ENCODE data around the gene PRKCH.

Gene PRKCH

GRCh38 chr14:61512026-61512834 lies 190.9 kb downstream of the PRKCH start:
- DNase-seq (ENCODE audit: low read depth, low spot score): no peak

DNA sequence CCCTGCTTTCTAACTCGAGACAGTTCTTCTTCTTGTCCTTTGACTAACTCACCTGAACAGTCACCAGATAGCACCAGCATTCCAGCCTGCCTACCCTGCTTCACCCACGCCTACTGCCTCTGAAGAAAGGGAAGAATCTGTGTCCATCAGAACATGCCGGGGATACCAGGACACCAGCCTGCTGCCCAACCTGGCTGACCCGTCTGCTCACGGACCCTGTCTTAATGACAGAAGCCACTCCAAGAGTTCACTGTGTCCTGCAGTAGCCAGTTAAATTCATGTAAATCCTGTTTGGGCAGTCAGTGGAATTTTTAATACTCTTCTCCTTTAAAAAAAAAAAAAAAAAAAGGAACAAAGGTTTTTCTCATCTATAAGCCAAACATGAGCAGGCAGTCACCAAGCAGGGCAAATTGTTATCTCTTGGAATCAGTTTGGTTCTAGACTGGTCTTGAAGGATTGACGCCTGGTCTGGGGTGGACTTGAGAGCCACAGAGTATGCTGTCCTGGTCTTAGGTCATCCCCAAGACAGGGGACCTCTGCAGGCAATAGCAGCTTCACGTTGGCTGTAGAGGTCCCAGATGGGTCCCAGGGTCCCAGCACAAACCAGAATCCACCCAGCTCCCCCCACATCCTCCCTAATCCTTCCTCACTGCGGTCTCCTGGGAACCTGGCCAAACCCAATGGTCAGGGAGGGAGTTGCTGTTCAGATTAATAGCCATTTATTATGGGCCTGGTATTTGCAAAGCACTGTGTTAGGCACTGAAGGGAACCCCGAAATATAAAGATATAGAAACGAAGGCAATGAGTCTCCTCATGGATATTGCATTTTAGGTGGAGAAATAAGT lies 192.8 kb downstream of the PRKCH start:
- no peak for DNase-seq (ENCODE audit: low read depth, low spot score)

DNA sequence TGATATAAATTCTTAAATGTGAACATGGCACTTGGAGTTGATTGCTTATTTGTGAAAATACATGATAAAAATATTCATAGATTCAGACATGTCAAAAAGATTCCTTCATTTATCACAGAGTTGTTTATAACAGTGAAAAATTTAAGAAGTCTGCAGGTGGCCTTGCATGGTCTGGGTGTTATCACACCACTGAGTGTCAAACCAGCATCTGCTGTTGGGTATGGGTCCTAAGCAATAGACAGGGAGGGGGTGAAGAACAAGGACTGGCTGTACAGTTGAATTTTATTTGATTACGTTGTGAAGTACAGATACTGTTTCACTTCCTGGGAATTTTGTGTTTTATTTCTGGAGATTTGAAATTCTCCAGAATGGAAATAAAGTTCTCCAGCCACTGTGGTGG lies 193.5 kb downstream of the PRKCH start:
- DNase-seq (ENCODE audit: low read depth, low spot score): no peak

DNA sequence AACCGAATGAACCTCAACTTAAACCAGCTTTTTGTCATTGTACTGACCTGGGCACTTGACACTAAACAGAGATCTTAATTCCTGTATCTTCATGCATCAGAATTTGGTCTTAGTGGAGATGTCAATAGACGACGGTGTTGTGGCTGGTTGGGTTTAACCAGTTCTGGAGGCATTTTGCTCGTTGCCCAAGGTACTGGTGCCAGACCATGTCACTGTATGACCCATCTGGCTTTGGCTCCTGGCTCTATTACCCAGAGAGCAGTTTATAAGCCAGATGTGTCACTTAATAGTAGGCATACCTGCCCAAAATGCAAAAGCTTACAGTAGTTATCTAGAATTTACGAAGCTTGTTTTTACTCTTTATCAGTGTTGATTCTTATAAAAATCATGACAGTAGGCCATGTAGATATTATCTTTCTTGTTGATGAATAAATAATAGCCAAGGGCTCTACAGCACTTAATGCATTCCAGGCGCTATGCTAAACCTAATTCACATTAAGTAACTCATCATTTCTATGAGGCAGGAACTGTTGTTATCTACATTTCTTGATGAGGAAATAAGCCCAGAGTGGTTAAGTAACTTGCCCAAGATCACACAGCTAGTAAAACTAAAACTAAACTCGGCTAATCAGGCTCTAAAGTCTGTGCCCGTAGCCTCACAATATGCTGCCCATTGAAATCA lies 194.2 kb downstream of the PRKCH start:
- no peak for DNase-seq (ENCODE audit: low read depth, low spot score)

DNA sequence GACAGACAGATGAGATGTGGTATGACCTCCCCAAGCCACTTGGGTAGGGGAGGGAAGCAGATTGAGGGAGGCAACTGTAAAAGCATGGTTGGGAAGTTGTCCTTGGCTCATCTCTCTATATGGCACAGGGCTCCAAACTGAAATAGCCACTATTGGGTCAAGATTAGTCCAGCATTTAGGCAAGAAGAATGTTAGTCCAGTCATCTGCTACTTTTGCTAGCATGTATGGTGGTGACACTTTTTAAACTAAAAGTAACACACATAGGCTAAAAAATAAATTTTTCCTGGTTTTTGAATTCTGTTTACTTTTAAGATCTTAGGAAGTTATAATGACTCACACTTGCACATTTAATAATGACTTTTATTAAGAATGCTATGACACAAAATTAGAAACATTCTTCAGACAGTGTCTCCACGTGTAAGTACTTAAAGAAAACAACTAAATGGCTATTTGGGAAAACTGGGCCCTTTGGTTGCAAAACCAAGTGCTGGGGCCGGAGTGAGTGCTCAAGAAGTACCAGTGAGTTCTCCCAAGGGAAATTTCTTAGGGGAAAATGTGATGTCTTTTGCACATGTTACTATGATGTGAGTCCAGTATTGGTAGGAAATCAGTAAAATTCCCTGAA lies 194.9 kb downstream of the PRKCH start:
- no peak for DNase-seq (ENCODE audit: low read depth, low spot score)

DNA sequence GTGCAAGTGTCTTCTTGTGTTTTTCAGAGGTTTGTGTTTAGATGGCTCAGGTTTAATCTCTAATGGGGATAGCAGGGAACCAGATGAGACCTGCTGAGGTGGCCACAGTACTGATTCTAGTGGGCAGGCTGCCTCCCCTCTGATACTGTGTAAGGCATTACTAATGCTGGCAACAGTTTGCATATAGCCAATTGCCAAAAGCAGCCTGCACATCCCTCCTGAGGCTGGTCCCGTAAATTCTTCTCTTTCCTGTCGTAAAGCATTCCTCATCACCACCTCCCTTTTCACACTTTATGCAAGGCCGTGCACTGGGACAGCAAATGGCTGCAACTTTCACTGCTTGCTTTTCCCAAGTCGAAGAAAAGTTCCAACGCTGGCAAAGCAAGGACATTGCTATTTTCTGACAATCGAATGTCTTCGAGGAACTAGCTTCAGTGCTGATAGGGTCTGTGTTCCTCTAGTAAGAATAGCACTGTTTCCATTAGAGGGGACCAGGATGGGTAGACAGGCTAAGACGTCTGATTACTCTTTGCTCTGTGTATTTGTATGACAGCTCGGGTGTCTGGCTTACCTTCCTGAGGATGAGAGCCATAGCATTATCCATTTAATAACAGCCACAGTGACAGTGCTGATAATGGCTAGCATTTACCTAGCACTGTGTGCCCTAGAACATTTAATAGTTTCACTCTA lies 195.7 kb downstream of the PRKCH start:
- DNase-seq (ENCODE audit: low read depth, low spot score): no peak

GRCh38 chr14:61517911-61518384 lies 196.6 kb downstream of the PRKCH start:
- no peak for DNase-seq (ENCODE audit: low read depth, low spot score)

DNA sequence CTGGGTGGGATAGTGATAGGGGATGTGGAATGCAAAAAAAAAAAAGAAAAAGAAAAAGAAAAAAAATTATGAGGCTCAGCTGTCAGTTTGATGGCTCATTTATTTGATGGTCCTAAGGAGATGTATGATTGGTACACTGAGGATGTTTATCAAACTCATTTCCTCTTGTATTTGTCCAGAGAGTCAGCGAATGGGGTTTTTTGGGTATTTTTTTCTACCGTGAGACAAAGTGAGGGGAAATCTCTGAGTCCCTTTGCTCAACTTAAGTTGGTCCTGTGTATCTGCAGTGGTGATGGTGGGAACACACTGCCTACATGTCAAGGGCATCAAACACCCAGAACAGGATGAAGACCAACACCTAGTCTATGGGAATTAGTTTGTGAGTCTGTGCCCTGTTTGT lies 197.0 kb downstream of the PRKCH start:
- DNase-seq (ENCODE audit: low read depth, low spot score): no peak

DNA sequence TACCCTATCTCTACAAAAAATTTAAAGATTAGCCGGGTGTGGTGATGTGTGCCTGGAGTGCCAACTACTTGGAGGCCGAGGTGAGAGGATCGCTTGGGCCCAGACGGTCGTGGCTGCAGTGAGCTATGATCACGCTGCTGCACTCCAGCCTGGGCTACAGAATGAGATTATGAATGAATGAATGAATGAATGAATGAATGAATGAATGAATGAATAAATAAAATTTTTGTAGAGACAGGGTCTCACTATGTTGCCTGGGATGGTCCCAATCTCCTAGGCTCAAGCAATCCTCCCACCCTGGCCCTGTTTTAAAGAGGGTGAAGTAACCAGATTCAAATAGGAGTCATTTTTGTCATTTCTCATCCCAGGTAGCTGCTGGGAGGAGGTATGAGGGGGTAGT lies 197.7 kb downstream of the PRKCH start:
- no peak for DNase-seq (ENCODE audit: low read depth, low spot score)

- DNase-seq (ENCODE audit: low read depth, low spot score): no peak
These were observed 198.4 kb downstream of the PRKCH start for GRCh38 chr14:61519735-61520134.

DNA sequence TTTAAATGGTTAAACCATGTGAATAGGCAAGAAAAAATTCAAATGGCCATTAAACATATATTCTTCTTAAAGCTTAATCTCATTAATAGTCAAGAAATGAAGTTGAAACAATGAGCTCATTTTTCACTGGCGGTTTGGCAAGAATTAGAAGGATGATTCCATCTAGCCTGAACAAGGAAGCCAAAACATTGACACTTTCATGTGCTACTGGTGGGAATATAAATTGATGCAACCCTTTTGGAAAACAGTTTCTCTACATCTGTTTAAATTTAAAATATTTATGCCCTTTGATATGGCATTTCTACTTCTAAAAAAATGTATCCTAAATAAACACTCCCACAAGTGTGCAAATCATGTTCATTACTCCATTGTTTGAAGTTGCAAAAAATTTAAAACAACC lies 199.2 kb downstream of the PRKCH start:
- no peak for DNase-seq (ENCODE audit: low read depth, low spot score)

DNA sequence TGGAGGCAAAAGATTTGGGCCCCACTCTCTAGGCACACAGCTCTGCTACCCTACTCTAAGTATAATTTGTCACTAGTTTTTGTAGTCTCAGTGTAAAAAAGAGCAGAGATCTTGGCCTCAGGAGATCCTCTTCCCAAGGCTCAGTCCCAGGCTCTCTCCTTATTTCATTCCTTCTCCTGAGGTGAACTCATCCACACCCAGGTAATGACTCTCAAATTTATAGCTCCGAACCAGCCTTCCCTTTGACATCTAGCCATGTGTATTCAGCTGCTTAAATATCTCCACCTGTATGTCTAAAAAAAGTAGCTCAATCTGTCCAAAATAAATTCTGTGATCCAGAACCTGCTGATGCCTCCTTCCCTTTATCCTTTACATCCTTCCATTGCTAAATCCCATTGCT lies 200.4 kb downstream of the PRKCH start:
- DNase-seq (ENCODE audit: low read depth, low spot score): no peak

- DNase-seq (ENCODE audit: low read depth, low spot score): no peak
These were observed 202.4 kb downstream of the PRKCH start for GRCh38 chr14:61523751-61524150.

GRCh38 chr14:61524211-61524806 lies 202.9 kb downstream of the PRKCH start:
- DNase-seq (ENCODE audit: low read depth, low spot score): no peak

DNA sequence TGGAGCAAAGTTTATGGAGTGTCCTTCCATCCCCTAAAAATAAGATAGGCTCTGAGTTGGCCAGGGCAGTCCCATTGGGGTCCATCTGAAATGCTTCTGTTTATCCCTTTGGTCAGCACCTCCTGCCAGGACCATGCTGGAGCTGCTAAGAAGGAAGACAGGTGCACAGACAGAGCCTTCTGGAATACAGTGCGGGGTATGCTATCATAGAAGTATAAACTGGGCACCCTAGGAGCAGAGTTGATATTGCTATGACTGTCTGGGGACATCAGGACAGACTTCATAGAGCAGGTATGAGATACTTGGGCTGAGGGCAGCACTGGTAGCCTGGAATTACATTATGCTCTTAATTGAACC lies 203.5 kb downstream of the PRKCH start:
- no peak for DNase-seq (ENCODE audit: low read depth, low spot score)

GRCh38 chr14:61525293-61526011 lies 204.1 kb downstream of the PRKCH start:
- no peak for DNase-seq (ENCODE audit: low read depth, low spot score)

- DNase-seq (ENCODE audit: low read depth, low spot score): no peak
These were observed 205.3 kb downstream of the PRKCH start for GRCh38 chr14:61526405-61527312.

GRCh38 chr14:61527325-61528100 lies 206.1 kb downstream of the PRKCH start:
- DNase-seq (ENCODE audit: low read depth, low spot score): no peak

Data from activated CD4-positive, CD25-positive, alpha-beta regulatory T cell treated with anti-CD3 and anti-CD28 coated beads, Interleukin-2, amount 50 U/mL, for 16 hours (primary cell).